ENCODE results near the gene PTPRM. TPM values are rescaled to one million over a fixed set of nuclear protein-coding genes. Genes with fewer than 3 reads are reported as not detected.
A peak's percentile ranks its signal among the peaks of the same experiment; 100 is the strongest.

The PTPRM gene
- total RNA-seq, 1 donor from 2014 or later, result 63.2 TPM

- DNase-seq (ENCODE audit: low read depth), result no peak
- TF ChIP-seq, protein P1, sequence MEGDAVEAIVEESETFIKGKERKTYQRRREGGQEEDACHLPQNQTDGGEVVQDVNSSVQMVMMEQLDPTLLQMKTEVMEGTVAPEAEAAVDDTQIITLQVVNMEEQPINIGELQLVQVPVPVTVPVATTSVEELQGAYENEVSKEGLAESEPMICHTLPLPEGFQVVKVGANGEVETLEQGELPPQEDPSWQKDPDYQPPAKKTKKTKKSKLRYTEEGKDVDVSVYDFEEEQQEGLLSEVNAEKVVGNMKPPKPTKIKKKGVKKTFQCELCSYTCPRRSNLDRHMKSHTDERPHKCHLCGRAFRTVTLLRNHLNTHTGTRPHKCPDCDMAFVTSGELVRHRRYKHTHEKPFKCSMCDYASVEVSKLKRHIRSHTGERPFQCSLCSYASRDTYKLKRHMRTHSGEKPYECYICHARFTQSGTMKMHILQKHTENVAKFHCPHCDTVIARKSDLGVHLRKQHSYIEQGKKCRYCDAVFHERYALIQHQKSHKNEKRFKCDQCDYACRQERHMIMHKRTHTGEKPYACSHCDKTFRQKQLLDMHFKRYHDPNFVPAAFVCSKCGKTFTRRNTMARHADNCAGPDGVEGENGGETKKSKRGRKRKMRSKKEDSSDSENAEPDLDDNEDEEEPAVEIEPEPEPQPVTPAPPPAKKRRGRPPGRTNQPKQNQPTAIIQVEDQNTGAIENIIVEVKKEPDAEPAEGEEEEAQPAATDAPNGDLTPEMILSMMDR (conservative IDR thresholded peaks at IDR 0.05; ENCODE audit: low read depth, low read length), result no peak
These were observed 370.2 kb downstream of the PTPRM start for GRCh38 chr18:7937268-7937667.

GRCh38 chr18:7939521-7939920, 372.4 kb downstream of the PTPRM start:
- H3K4me3 ChIP-seq (ENCODE audit: low read depth, low read length), result no peak overlapping the region
- TF ChIP-seq, protein P1 (conservative IDR thresholded peaks at IDR 0.05; ENCODE audit: low read depth, low read length), result no peak
- no peak for DNase-seq (ENCODE audit: low read depth)

More at GRCh38 chr18:7937268-7937667, 370.2 kb downstream of the PTPRM start:
- H3K4me3 ChIP-seq (ENCODE audit: low read depth, low read length), result no peak overlapping the region

GRCh38 chr18:7940379-7940778, 373.3 kb downstream of the PTPRM start:
- no peak overlapping the region for H3K4me3 ChIP-seq (ENCODE audit: low read depth, low read length)
- TF ChIP-seq, protein P1 (conservative IDR thresholded peaks at IDR 0.05; ENCODE audit: low read depth, low read length), result no peak
- no peak for DNase-seq (ENCODE audit: low read depth)

DNA sequence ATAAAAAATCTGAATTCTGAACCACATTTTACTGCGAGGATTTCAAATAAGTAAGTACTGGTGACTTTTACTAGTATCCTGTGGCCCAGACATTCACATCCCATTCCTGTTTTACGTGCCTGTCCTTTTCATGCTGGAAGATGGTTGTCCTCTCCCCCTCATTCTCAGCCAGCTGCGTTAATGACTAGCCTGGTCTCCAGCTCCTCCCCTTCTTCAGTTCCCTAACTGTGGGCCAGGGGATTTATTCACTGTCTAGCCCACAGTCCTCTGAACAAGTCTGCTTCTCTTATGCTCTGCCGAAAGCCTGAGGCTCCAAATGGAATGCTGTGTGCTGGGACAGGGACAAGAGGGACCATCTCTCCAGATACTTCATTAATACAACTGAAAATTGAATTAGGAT, 373.9 kb downstream of the PTPRM start:
- TF ChIP-seq, protein P1 (conservative IDR thresholded peaks at IDR 0.05; ENCODE audit: low read depth, low read length), result no peak
- H3K4me3 ChIP-seq (ENCODE audit: low read depth, low read length), result no peak overlapping the region
- no peak for DNase-seq (ENCODE audit: low read depth)

GRCh38 chr18:7941533-7941932, 374.4 kb downstream of the PTPRM start:
- DNase-seq (ENCODE audit: low read depth), result no peak

GRCh38 chr18:7945882-7946281, 378.8 kb downstream of the PTPRM start:
- TF ChIP-seq, protein P1 (conservative IDR thresholded peaks at IDR 0.05; ENCODE audit: low read depth, low read length), result no peak
- peak; percentile 89 for DNase-seq (ENCODE audit: low read depth)
- H3K4me3 ChIP-seq (ENCODE audit: low read depth, low read length), result peak overlapping the region; percentile 63

More at GRCh38 chr18:7941533-7941932, 374.4 kb downstream of the PTPRM start:
- H3K4me3 ChIP-seq (ENCODE audit: low read depth, low read length), result no peak overlapping the region
- TF ChIP-seq, protein P1 (conservative IDR thresholded peaks at IDR 0.05; ENCODE audit: low read depth, low read length), result no peak

- DNase-seq (ENCODE audit: low read depth), result peak; percentile 36
- TF ChIP-seq, protein P1 (conservative IDR thresholded peaks at IDR 0.05; ENCODE audit: low read depth, low read length), result no peak
- H3K4me3 ChIP-seq (ENCODE audit: low read depth, low read length), result peak overlapping the region; percentile 63
These were observed 379.7 kb downstream of the PTPRM start for GRCh38 chr18:7946734-7947377.
